GM21576 (cell line): ENCODE results near the gene TMEM212.
A peak's percentile ranks its signal among the peaks of the same experiment; 100 is the strongest.

ENCODE experiments used
- ATAC-seq: cut with Tn5 transposase; IDR thresholded peaks from one replicate; pipeline ENCODE4 v1.9.1; 2021; ENCODE audit warnings: mild to moderate bottlenecking, moderate library complexity; ENCODE audit not compliant: unreplicated experiment

Gene TMEM212

GRCh38 chr3:171833789-171834460, 9.2 kb upstream of the TMEM212 start:
- ATAC-seq = no peak

GRCh38 chr3:171834461-171834801, 8.7 kb upstream of the TMEM212 start:
- ATAC-seq = no peak

GRCh38 chr3:171835116-171835515, 8.0 kb upstream of the TMEM212 start:
- ATAC-seq = no peak

GRCh38 chr3:171835613-171836012, 7.5 kb upstream of the TMEM212 start:
- no peak for ATAC-seq

GRCh38 chr3:171836855-171837254, 6.3 kb upstream of the TMEM212 start:
- no peak for ATAC-seq

GRCh38 chr3:171837698-171838097, 5.5 kb upstream of the TMEM212 start:
- ATAC-seq = no peak

- no peak for ATAC-seq
Observed at GRCh38 chr3:171838218-171838720, 4.9 kb upstream of the TMEM212 start.

GRCh38 chr3:171839270-171839669, 3.9 kb upstream of the TMEM212 start:
- ATAC-seq = no peak

GRCh38 chr3:171840445-171840810, 2.7 kb upstream of the TMEM212 start:
- ATAC-seq = no peak

- no peak for ATAC-seq
Observed at GRCh38 chr3:171840811-171841619, 2.1 kb upstream of the TMEM212 start.

- ATAC-seq = no peak
Observed at GRCh38 chr3:171841620-171842000, 1.5 kb upstream of the TMEM212 start.

GRCh38 chr3:171844873-171845272, 1.7 kb downstream of the TMEM212 start:
- ATAC-seq = no peak

- no peak for ATAC-seq
Observed at GRCh38 chr3:171845481-171846284, 2.5 kb downstream of the TMEM212 start.

GRCh38 chr3:171846597-171846996, 3.4 kb downstream of the TMEM212 start:
- ATAC-seq = peak; percentile 96

- ATAC-seq = no peak
Observed at GRCh38 chr3:171847133-171847532, 4.0 kb downstream of the TMEM212 start.

GRCh38 chr3:171847595-171848259, 4.6 kb downstream of the TMEM212 start:
- ATAC-seq = no peak

- ATAC-seq = no peak
Observed at GRCh38 chr3:171849617-171850319, 6.6 kb downstream of the TMEM212 start.

- ATAC-seq = no peak
Observed at GRCh38 chr3:171850320-171850959, 7.3 kb downstream of the TMEM212 start.

- ATAC-seq = no peak
Observed at GRCh38 chr3:171850960-171851659, 8.0 kb downstream of the TMEM212 start.
